A549 (cell line): Measurements from ENCODE around the gene HOOK1. TPM values are rescaled to one million over a fixed set of nuclear protein-coding genes. Genes with fewer than 3 reads are reported as not detected.
A peak's percentile ranks its signal among the peaks of the same experiment; 100 is the strongest.

Experiments
- ATAC-seq, 2 experiments: fragments of 200-7000 bp in 1 of 2; fragments of >200 bp in 1 of 2; cut with Nextera tagmentation in 1 of 2; cut with Tn5 transposase in 1 of 2; 3 replicates each; pipeline versions ENCODE4 v1.8.0 to v1.9.1; 2018 to 2020; ENCODE audit warnings: mild to moderate bottlenecking in 1 of 2, moderate library complexity in 1 of 2
- CTCF ChIA-PET: fragments of 300-600 bp; sonication (Branson Sonifier 250); formaldehyde crosslinking; extraction: SDS; loops from one replicate; lab custom pipeline; 2021; ENCODE audit warnings: antibody characterized with exemption, inconsistent platforms; lab: Yijun Ruan, JAX
- POLR2A ChIA-PET: fragments of 350-600 bp; formaldehyde crosslinking; extraction: SDS; loops from one replicate; lab custom pipeline; 2021; ENCODE audit warnings: antibody characterized with exemption, inconsistent platforms; lab: Yijun Ruan, JAX
- DNase-seq, 2 experiments: peaks; one replicate each; pipeline versions ENCODE4 v3.0.0 to v3.0.0-alpha.2; 2011 to 2016; ENCODE audit warnings: low read depth in 1 of 2, low spot score in 1 of 2
- FAIRE-seq: peaks from 2 replicates; lab custom pipeline; 2011; peaks lifted over from hg19 to GRCh38; lab: Jason Lieb, UNC
- H3K27ac ChIP-seq, 2 experiments: fragments of >200 bp; sonication (Bioruptor Twin); formaldehyde crosslinking; 3 replicates each; pipeline ENCODE4 v1.5.1; 2016 to 2017
- H3K4me1 ChIP-seq: fragments of >200 bp; sonication (Bioruptor Twin); formaldehyde crosslinking; 3 replicates; pipeline ENCODE4 v1.6.1; 2016
- H3K4me2 ChIP-seq: fragments of >200 bp; sonication (Bioruptor Twin); formaldehyde crosslinking; 3 replicates; pipeline ENCODE4 v1.6.1; 2016
- H3K4me3 ChIP-seq: fragments of >200 bp; sonication (Bioruptor Twin); formaldehyde crosslinking; 3 replicates; pipeline ENCODE4 v1.5.1; 2016
- H3K9me3 ChIP-seq: fragments of >200 bp; sonication (Bioruptor Twin); formaldehyde crosslinking; 3 replicates; pipeline ENCODE4 v1.6.1; 2016
- BCL3 ChIP-seq: fragments of >200 bp; sonication (Bioruptor Twin); formaldehyde crosslinking; IDR thresholded peaks from 3 replicates; pipeline ENCODE4 v1.6.1; 2016
- CHD2 ChIP-seq: fragments of 150-350 bp; IDR thresholded peaks from 2 replicates; pipeline ENCODE4 v1.6.1; 2014; ENCODE audit warnings: low read length; ENCODE audit not compliant: partially characterized antibody
- E2F6 ChIP-seq: IDR thresholded peaks from 2 replicates; pipeline ENCODE4 v1.6.1; 2012; ENCODE audit warnings: low read depth, borderline replicate concordance
- EHF ChIP-seq: fragments of 250-450 bp; sonication (Bioruptor Pico); IDR thresholded peaks from 2 replicates; pipeline ENCODE4 v1.5.0; 2020; ENCODE audit warnings: mild to moderate bottlenecking
- ESRRA ChIP-seq: fragments of 150-350 bp; IDR thresholded peaks from 2 replicates; pipeline ENCODE4 v1.6.1; 2014; ENCODE audit warnings: mild to moderate bottlenecking, low read length, borderline replicate concordance
- FOSB ChIP-seq: fragments of 250-450 bp; sonication (Bioruptor Pico); IDR thresholded peaks from 2 replicates; pipeline ENCODE4 v1.5.0; 2020; ENCODE audit warnings: mild to moderate bottlenecking, moderate library complexity
- FOXS1 ChIP-seq: fragments of 250-450 bp; sonication (Bioruptor Pico); IDR thresholded peaks from 2 replicates; pipeline ENCODE4 v1.5.0; 2020; ENCODE audit warnings: mild to moderate bottlenecking, moderate library complexity
- HDAC2 ChIP-seq: fragments of 200-600 bp; sonication (generic); IDR thresholded peaks from 2 replicates; pipeline ENCODE4 v1.6.1; 2016
- HEYL ChIP-seq: fragments of 250-450 bp; sonication (Bioruptor Pico); IDR thresholded peaks from 2 replicates; pipeline ENCODE4 v1.8.0; 2021; ENCODE audit warnings: mild to moderate bottlenecking, moderate library complexity
- HOXA7 ChIP-seq: fragments of 250-450 bp; sonication (Bioruptor Pico); IDR thresholded peaks from 2 replicates; pipeline ENCODE4 v1.5.0; 2020; ENCODE audit warnings: mild to moderate bottlenecking, moderate library complexity
- HOXB13 ChIP-seq: fragments of 250-450 bp; sonication (Bioruptor Pico); IDR thresholded peaks from 2 replicates; pipeline ENCODE4 v1.5.0; 2020; ENCODE audit warnings: low read depth, mild to moderate bottlenecking, moderate library complexity
- JUNB ChIP-seq: fragments of >200 bp; sonication (Bioruptor Twin); formaldehyde crosslinking; IDR thresholded peaks from 2 replicates; pipeline ENCODE4 v1.6.1; 2016
- KDM1A ChIP-seq: fragments of 200-600 bp; sonication (generic); IDR thresholded peaks from 2 replicates; pipeline ENCODE4 v1.6.1; 2016; ENCODE audit warnings: low read depth, mild to moderate bottlenecking
- KDM5A ChIP-seq: fragments of 200-600 bp; sonication (generic); IDR thresholded peaks from 2 replicates; pipeline ENCODE4 v1.6.1; 2016; ENCODE audit warnings: antibody characterized with exemption, mild to moderate bottlenecking
- MAFK ChIP-seq: fragments of 450-650 bp; IDR thresholded peaks from 2 replicates; pipeline ENCODE4 v1.6.1; 2014; ENCODE audit not compliant: partially characterized antibody
- MYC ChIP-seq: IDR thresholded peaks from 2 replicates; pipeline ENCODE4 v1.6.1; 2012; ENCODE audit warnings: mild to moderate bottlenecking, inconsistent platforms, low read length, improper control_type of control experiment, borderline replicate concordance
- POLR2A ChIP-seq: IDR thresholded peaks from 2 replicates; pipeline ENCODE4 v1.6.1; 2012; ENCODE audit warnings: mild to moderate bottlenecking, low read length
- RAD21 ChIP-seq, 2 experiments: fragments of >200 bp in 1 of 2; sonication (Bioruptor Twin) in 1 of 2; formaldehyde crosslinking in 1 of 2; IDR thresholded peaks in 1 of 2; conservative IDR thresholded peaks in 1 of 2; 2 replicates in 1 of 2; 3 replicates in 1 of 2; pipeline ENCODE4 v1.6.1; 2012 to 2018; ENCODE audit warnings: inconsistent platforms in 1 of 2
- RNF2 ChIP-seq: fragments of 200-600 bp; sonication (generic); IDR thresholded peaks from 2 replicates; pipeline ENCODE4 v1.6.1; 2016; ENCODE audit warnings: low read depth, mild to moderate bottlenecking, antibody characterized with exemption, moderate library complexity, borderline replicate concordance
- ZC3H11A ChIP-seq: fragments of 450-650 bp; IDR thresholded peaks from 2 replicates; pipeline ENCODE4 v1.6.1; 2014; ENCODE audit warnings: antibody characterized with exemption, mild to moderate bottlenecking
- ZNF302 ChIP-seq: fragments of 250-450 bp; sonication (Bioruptor Pico); IDR thresholded peaks from 2 replicates; pipeline ENCODE4 v1.9.0; 2021; ENCODE audit warnings: inconsistent platforms, mild to moderate bottlenecking, moderate library complexity
- ZSCAN20 ChIP-seq: fragments of 250-450 bp; sonication (Bioruptor Pico); IDR thresholded peaks from 2 replicates; pipeline ENCODE4 v1.8.0; 2022; ENCODE audit warnings: mild to moderate bottlenecking, moderate library complexity
- WGBS: methylation state at CpG from one replicate; pipeline ENCODE4 v1.1.6; 2017; ENCODE audit errors: missing lambda C conversion rate; 5-methylcytosine and 5-hydroxymethylcytosine counted together
- polyA plus RNA-seq, 4 experiments: library from polyadenylated mRNA; depleted of rRNA in 3 of 4; stranded (reverse); fragments of >200 nt; fragmentation: RNase III in 1 of 4; extraction: RNeasy Plus Mini Kit Qiagen cat#74134 plus additional on column Dnase treatment in 1 of 4; gene quantifications; 2 replicates in 3 of 4; 3 replicates in 1 of 4; pipeline ENCODE4 v1.2.3, GENCODE V29; 2011 to 2017
- TF ChIP-seq, protein P1 (sequence below): IDR thresholded peaks from 2 replicates; pipeline ENCODE4 v1.6.1; 2012
- TF ChIP-seq, protein P2 (sequence below): fragments of >200 bp; sonication (Bioruptor Twin); formaldehyde crosslinking; IDR thresholded peaks from 3 replicates; pipeline ENCODE4 v1.5.1; 2016
- TF ChIP-seq, protein P3 (sequence below): fragments of 150-350 bp; IDR thresholded peaks from 2 replicates; pipeline ENCODE4 v1.6.1; 2014; ENCODE audit warnings: low read depth, mild to moderate bottlenecking, low read length

The HOOK1 gene
- polyA plus RNA-seq, 2 of the 4 experiments (the other 2 are of a cell fraction) = 0.46 to 1.3 TPM

GRCh38 chr1:59775480-59775879 lies 39.3 kb upstream of the HOOK1 start:
- Histone ChIP-seq H3K4me1 (no peaks in the 10 kb centered on the region), H3K4me2 (no peak overlapping the region), H3K27ac (no peak overlapping the region), H3K9me3 (no peaks in the 10 kb centered on the region), H3K4me3 (no peak overlapping the region)
- TF ChIP-seq, protein P1, sequence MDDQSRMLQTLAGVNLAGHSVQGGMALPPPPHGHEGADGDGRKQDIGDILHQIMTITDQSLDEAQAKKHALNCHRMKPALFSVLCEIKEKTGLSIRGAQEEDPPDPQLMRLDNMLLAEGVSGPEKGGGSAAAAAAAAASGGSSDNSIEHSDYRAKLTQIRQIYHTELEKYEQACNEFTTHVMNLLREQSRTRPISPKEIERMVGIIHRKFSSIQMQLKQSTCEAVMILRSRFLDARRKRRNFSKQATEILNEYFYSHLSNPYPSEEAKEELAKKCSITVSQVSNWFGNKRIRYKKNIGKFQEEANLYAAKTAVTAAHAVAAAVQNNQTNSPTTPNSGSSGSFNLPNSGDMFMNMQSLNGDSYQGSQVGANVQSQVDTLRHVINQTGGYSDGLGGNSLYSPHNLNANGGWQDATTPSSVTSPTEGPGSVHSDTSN = no peak
- TF ChIP-seq MAFK (no peak), JUNB (no peak), BCL3 (no peak), HOXB13 (no peak), POLR2A (no peak), KDM1A (no peak), FOXS1 (CRISPR knock-in tag) (no peak)
- TF ChIP-seq, protein P2, sequence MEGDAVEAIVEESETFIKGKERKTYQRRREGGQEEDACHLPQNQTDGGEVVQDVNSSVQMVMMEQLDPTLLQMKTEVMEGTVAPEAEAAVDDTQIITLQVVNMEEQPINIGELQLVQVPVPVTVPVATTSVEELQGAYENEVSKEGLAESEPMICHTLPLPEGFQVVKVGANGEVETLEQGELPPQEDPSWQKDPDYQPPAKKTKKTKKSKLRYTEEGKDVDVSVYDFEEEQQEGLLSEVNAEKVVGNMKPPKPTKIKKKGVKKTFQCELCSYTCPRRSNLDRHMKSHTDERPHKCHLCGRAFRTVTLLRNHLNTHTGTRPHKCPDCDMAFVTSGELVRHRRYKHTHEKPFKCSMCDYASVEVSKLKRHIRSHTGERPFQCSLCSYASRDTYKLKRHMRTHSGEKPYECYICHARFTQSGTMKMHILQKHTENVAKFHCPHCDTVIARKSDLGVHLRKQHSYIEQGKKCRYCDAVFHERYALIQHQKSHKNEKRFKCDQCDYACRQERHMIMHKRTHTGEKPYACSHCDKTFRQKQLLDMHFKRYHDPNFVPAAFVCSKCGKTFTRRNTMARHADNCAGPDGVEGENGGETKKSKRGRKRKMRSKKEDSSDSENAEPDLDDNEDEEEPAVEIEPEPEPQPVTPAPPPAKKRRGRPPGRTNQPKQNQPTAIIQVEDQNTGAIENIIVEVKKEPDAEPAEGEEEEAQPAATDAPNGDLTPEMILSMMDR = no peak
- FAIRE-seq (no peak), ATAC-seq (no peak), DNase-seq (no peak)
- POLR2A ChIA-PET = no interaction called here
- WGBS = 37% methylated on average over 4 of the region's 4 CpGs
- CTCF ChIA-PET = interaction anchor here (2.6 kb wide), 1 partner anchor 16 kb away, joined by 14 read pairs; no protein-coding TSS in a partner anchor

DNA sequence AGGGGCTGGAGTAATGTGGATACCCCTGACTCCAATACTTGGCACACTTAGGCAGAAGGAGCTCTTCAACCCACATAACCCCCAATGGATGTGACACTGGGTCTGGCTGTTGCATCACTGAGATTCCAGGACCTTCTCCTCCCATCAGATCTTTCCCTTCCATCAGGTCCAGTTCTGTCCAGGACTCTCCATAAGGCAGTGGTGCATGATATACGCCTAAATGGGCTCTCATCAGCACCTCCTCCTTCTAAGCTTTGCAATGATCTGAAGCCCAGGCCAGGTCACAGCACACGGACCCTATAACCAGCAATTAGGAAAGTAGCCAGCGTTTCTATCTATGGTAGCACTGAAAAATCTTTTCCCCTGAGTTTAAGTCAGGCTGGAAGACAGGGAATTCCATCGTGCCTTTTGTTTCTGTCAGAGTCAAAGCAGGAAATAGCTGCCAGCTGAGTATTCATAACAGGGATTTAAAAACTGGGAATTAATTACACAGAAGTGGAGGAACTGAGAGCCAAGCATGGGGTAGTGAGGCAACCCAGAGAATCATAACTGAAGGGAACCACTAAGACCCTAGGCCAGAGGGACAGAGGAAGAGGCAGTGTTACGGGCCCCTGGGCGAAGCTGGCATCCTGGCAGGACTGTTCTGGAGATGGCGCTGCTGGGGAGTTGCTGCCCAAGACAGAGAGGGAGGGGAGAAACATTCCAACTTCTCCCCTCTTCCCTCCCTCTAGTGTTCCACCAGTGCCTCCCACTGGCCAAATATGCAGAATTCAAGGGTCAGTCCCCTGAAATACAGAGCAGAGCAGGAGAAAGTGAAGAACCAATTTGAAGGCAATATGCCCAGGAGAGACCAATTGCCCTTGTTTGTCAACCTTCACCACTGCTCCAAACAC lies 37.5 kb upstream of the HOOK1 start:
- CTCF ChIA-PET = interaction anchor here (2.6 kb wide), 1 partner anchor 17 kb away, joined by 14 read pairs; no protein-coding TSS in a partner anchor
- no peak for FAIRE-seq
- TF ChIP-seq RAD21 (conservative IDR thresholded peaks at IDR 0.05 in 1 of 2, IDR thresholded peaks at IDR 0.05 in 1 of 2) (peak in 1 of 2 experiments; percentile 13; a peak in 1 of 5 replicates), JUNB (no peak)
- TF ChIP-seq, all 56 proteins: peak for 1
- no peak for DNase-seq
- no peak for ATAC-seq
- 53% methylated on average over 6 of the region's 7 CpGs for WGBS
- H3K27ac ChIP-seq = no peak overlapping the region
- H3K9me3 ChIP-seq = no peaks in the 10 kb centered on the region
- H3K4me2 ChIP-seq = no peak overlapping the region
- no peak overlapping the region for H3K4me3 ChIP-seq
- POLR2A ChIA-PET = no interaction called here
- H3K4me1 ChIP-seq = no peaks in the 10 kb centered on the region

DNA sequence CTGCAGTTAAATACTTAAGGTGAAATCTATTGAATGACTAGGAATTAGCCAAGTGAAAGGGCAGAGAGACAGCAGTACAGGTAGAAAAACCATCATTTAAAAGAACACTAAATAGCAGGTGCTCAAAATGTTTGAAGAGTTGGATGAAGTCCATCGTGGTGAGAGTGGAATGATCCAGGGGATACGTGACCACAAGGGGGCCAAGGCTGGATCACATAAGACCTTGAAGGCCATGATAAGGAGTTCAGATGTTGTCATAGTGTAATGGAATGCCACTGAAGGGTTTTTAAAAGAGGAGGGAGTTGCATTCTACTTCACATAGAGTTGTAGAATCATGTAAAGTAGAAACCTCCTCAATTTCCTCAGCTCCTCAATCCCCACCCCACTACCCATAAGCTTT lies 34.8 kb upstream of the HOOK1 start:
- Histone ChIP-seq H3K4me1 (no peaks in the 10 kb centered on the region), H3K9me3 (no peaks in the 10 kb centered on the region), H3K4me2 (no peak overlapping the region), H3K27ac (no peak overlapping the region), H3K4me3 (no peak overlapping the region)
- DNase-seq (peak in 1 of 2 experiments; percentile 7), ATAC-seq (peak in 1 of 2 experiments; percentile 65; a peak in 2 of 6 replicates), FAIRE-seq (no peak)
- ChIA-PET POLR2A (no interaction called here), CTCF (interaction anchor here (0.5 kb wide), 1 partner anchor 19 kb away, joined by 3 read pairs; no protein-coding TSS in a partner anchor)
- 7% methylated on average over 2 of the region's 2 CpGs for WGBS
- TF ChIP-seq ESRRA = no peak
- TF ChIP-seq HOXA7 (CRISPR knock-in tag) = no peak
- no peak for TF ChIP-seq KDM5A
- no peak for TF ChIP-seq POLR2A
- TF ChIP-seq, protein P3, sequence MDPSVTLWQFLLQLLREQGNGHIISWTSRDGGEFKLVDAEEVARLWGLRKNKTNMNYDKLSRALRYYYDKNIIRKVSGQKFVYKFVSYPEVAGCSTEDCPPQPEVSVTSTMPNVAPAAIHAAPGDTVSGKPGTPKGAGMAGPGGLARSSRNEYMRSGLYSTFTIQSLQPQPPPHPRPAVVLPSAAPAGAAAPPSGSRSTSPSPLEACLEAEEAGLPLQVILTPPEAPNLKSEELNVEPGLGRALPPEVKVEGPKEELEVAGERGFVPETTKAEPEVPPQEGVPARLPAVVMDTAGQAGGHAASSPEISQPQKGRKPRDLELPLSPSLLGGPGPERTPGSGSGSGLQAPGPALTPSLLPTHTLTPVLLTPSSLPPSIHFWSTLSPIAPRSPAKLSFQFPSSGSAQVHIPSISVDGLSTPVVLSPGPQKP = no peak
- TF ChIP-seq RNF2 = no peak
- TF ChIP-seq HEYL (CRISPR knock-in tag) = no peak
- no peak for TF ChIP-seq E2F6
- no peak for TF ChIP-seq MYC
- TF ChIP-seq HOXB13 = no peak
- TF ChIP-seq ZNF302 (CRISPR knock-in tag) = no peak
- TF ChIP-seq HDAC2 = no peak
- no peak for TF ChIP-seq CHD2
- TF ChIP-seq EHF (CRISPR knock-in tag) = no peak
- TF ChIP-seq ZSCAN20 = no peak
- TF ChIP-seq ZC3H11A = no peak
- no peak for TF ChIP-seq FOSB (CRISPR knock-in tag)
